Activated CD4-positive, CD25-positive, alpha-beta regulatory T cell treated with anti-CD3 and anti-CD28 coated beads, Interleukin-2, amount 50 U/mL, for 72 hours (primary cell): ENCODE measurements around the gene CLDN7.
"Not testable (repeated sequence)": the region's sequence is repeated elsewhere in the genome, so short reads cannot be mapped to it uniquely, and the experiment has no call there.

Experiments
- DNase-seq: peaks from one replicate; pipeline ENCODE4 v3.0.0; 2021

CLDN7 gene

GRCh38 chr17:7252176-7253043 is 9.9 kb downstream of the CLDN7 start, which contains the start of gene ELP5:
TSS of gene ELP5 (plus strand) at chr17:7252215. CDS start at chr17:7252551, 336 bp downstream.
- peak; percentile 87 for DNase-seq

- DNase-seq = peak; percentile 98
Measured at GRCh38 chr17:7251661-7252175, 10.6 kb downstream of the CLDN7 start, which contains the start of gene CTDNEP1. TSS of gene CTDNEP1 (minus strand) at chr17:7251734. CDS start at chr17:7251296, 438 bp downstream.

GRCh38 chr17:7250695-7251627 is 11.3 kb downstream of the CLDN7 start:
- DNase-seq = no peak

- no peak for DNase-seq
Measured at GRCh38 chr17:7249830-7250229, 12.4 kb downstream of the CLDN7 start.

GRCh38 chr17:7249214-7249613 is 13.1 kb downstream of the CLDN7 start:
- DNase-seq = no peak

- peak; percentile 5 for DNase-seq
Measured at GRCh38 chr17:7248796-7249195, 13.5 kb downstream of the CLDN7 start.

GRCh38 chr17:7246779-7247178 is 15.5 kb downstream of the CLDN7 start:
- DNase-seq = no peak

- DNase-seq = not testable (repeated sequence)
Measured at GRCh38 chr17:7243838-7244237, 18.4 kb downstream of the CLDN7 start.

- DNase-seq = no peak
Measured at GRCh38 chr17:7243453-7243729, 18.9 kb downstream of the CLDN7 start.

GRCh38 chr17:7242717-7243452 is 19.4 kb downstream of the CLDN7 start:
- peak; percentile 92 for DNase-seq

- DNase-seq = peak; percentile 93
Measured at GRCh38 chr17:7241783-7242716, 20.2 kb downstream of the CLDN7 start, which contains the start of gene GABARAP. TSS of gene GABARAP (minus strand) at chr17:7242449. CDS start at chr17:7242330, 119 bp downstream.

GRCh38 chr17:7241090-7241733 is 21.1 kb downstream of the CLDN7 start:
- no peak for DNase-seq

- DNase-seq = no peak
Measured at GRCh38 chr17:7240375-7240774, 21.9 kb downstream of the CLDN7 start.

- peak; percentile 94 for DNase-seq
Measured at GRCh38 chr17:7239091-7240027, 22.9 kb downstream of the CLDN7 start, which contains the start of gene PHF23. TSS of gene PHF23 (minus strand) at chr17:7239457. CDS start at chr17:7239279, 178 bp downstream.

- DNase-seq = no peak
Measured at GRCh38 chr17:7238420-7239090, 23.7 kb downstream of the CLDN7 start.

GRCh38 chr17:7237761-7238419 is 24.4 kb downstream of the CLDN7 start:
- peak; percentile 73 for DNase-seq

- DNase-seq = no peak
Measured at GRCh38 chr17:7237266-7237760, 25.0 kb downstream of the CLDN7 start.

- DNase-seq = no peak
Measured at GRCh38 chr17:7236808-7237207, 25.5 kb downstream of the CLDN7 start.
